ENCODE measurements around the gene CNOT6. TPM values are rescaled to one million over a fixed set of nuclear protein-coding genes. Genes with fewer than 3 reads are reported as not detected.

CNOT6 gene
- total and polyA plus RNA-seq, 4 donors: 1.4 to 25.0 (median 4.2) TPM

DNA sequence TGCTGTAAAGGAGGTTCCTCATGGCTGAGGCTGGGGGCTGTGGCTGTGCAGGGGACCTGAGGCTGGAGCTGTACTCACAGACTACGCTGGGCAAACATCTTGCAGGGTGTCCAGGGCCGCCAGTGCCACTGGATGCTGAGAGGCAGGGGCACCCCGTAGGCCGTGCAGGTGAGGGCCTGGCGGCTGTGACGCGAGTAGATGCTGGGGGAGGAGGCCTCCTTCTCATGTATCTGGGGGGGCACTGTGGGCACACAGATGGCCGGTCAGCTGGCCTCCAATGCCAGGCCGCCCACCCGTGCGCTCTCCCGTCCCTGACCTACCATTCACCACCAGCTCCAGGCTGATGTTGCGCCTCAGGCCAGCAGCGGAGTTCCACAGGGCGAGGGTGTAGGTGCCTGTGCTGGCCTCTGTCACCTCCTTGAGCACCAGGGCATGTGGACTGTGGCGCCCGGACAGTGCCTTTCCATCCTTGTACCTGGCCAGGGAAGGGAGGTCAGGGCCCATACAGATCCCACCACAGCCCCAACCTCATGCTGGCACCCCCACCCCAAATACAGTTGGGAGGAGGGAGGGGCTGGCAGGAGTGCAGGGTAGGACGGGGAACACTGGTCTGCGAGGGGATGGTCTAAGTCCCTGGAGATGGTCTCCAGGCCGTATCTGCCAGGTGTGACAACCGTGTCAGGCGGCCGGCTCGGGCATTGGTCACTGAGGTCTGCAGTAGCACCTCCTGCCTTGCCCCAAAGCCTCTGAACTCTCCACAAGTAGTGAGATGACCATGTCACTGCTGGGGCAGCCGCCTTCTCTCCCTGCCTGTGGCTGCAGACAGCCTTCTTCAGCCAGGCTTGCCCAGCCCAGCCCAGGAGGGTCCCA, 131.8 kb downstream of the CNOT6 start:
- no peak for DNase-seq (ENCODE audit: low spot score)
- H3K4me1 ChIP-seq (ENCODE audit: control insufficient read depth in 4 of 4, insufficient read depth in 4 of 4, low read length in 3 of 4): no peaks in the 10 kb centered on the region

DNA sequence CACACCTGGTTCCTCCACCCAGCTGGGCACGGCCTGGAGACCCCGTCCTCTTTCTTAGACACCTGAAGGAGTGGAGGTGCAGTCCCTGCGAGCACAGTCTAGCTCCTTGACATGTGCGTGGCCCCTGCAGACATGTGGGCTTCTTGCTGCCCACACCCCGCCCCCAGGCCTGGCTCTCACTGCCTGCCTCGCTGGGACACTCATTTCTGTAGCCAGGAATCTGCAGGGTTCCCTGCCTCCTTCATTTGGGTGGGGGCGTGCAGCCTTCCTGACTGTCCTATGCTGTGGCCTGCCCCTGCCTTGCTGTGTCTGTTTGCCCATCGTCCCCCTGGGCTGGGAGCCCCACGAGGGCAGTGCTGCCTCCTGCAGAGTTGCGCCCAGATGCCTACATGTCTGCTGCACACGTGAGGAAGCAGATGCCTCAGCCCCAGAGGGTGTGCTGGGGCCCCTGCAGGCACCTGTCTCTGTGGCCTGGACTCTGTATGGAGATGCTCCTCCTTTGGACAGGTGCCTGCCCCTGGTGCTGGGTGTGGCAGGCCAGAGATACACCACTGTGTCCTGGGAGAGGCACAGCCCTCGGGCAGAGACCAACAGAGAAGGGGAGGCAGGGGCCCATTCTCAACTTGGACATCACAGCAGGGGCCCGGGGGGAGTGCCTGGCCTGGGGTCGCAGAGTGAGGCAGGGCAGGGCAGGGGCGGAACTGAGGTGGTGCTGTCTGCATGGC, 132.6 kb downstream of the CNOT6 start:
- no peak for DNase-seq (ENCODE audit: low spot score)
- Histone ChIP-seq H3K36me3 (ENCODE audit: control insufficient read depth in 4 of 4, insufficient read depth in 3 of 4, low read depth in 1 of 4, low read length in 3 of 4) (no peaks in the 10 kb centered on the region), H3K4me1 (ENCODE audit: control insufficient read depth in 4 of 4, insufficient read depth in 4 of 4, low read length in 3 of 4) (no peaks in the 10 kb centered on the region), H3K27ac (ENCODE audit: low read depth in 1 of 2, low read length in 2 of 2) (no peak overlapping the region), H3K9me3 (ENCODE audit: control insufficient read depth in 4 of 4, low read length in 3 of 4) (no peaks in the 10 kb centered on the region), H3K27me3 (ENCODE audit: control insufficient read depth in 4 of 4, insufficient read depth in 4 of 4, low read length in 3 of 4) (no peaks in the 10 kb centered on the region), H3K4me3 (ENCODE audit: low read depth in 1 of 3, low read length in 3 of 3) (no peak overlapping the region), H3K9ac (ENCODE audit: low read depth in 1 of 2, low read length in 2 of 2) (no peak overlapping the region)
- WGBS: 76% methylated on average over 15 of the region's 15 CpGs
- TF ChIP-seq SP1 (IDR thresholded peaks at IDR 0.05): no peak
- no peak for TF ChIP-seq NR2F2 (IDR thresholded peaks at IDR 0.05)
- no peak for TF ChIP-seq TAF1 (conservative IDR thresholded peaks at IDR 0.05)
- TF ChIP-seq, protein P1, sequence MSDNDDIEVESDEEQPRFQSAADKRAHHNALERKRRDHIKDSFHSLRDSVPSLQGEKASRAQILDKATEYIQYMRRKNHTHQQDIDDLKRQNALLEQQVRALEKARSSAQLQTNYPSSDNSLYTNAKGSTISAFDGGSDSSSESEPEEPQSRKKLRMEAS (IDR thresholded peaks at IDR 0.05): no peak
- TF ChIP-seq, protein P2, sequence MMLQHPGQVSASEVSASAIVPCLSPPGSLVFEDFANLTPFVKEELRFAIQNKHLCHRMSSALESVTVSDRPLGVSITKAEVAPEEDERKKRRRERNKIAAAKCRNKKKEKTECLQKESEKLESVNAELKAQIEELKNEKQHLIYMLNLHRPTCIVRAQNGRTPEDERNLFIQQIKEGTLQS (IDR thresholded peaks at IDR 0.05): no peak
- TF ChIP-seq EGR1 (IDR thresholded peaks at IDR 0.05; ENCODE audit: low read depth in 2 of 2): no peak
- no peak for TF ChIP-seq FOXA1 (IDR thresholded peaks at IDR 0.05)
- TF ChIP-seq HNF4A (conservative IDR thresholded peaks at IDR 0.05): no peak
- TF ChIP-seq, protein P3, sequence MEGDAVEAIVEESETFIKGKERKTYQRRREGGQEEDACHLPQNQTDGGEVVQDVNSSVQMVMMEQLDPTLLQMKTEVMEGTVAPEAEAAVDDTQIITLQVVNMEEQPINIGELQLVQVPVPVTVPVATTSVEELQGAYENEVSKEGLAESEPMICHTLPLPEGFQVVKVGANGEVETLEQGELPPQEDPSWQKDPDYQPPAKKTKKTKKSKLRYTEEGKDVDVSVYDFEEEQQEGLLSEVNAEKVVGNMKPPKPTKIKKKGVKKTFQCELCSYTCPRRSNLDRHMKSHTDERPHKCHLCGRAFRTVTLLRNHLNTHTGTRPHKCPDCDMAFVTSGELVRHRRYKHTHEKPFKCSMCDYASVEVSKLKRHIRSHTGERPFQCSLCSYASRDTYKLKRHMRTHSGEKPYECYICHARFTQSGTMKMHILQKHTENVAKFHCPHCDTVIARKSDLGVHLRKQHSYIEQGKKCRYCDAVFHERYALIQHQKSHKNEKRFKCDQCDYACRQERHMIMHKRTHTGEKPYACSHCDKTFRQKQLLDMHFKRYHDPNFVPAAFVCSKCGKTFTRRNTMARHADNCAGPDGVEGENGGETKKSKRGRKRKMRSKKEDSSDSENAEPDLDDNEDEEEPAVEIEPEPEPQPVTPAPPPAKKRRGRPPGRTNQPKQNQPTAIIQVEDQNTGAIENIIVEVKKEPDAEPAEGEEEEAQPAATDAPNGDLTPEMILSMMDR (IDR thresholded peaks at IDR 0.05; ENCODE audit: low read depth, low read length, missing input control): no peak
- TF ChIP-seq RXRA (IDR thresholded peaks at IDR 0.05): no peak
- no peak for TF ChIP-seq HNF4G (IDR thresholded peaks at IDR 0.05)
- TF ChIP-seq, protein P4, sequence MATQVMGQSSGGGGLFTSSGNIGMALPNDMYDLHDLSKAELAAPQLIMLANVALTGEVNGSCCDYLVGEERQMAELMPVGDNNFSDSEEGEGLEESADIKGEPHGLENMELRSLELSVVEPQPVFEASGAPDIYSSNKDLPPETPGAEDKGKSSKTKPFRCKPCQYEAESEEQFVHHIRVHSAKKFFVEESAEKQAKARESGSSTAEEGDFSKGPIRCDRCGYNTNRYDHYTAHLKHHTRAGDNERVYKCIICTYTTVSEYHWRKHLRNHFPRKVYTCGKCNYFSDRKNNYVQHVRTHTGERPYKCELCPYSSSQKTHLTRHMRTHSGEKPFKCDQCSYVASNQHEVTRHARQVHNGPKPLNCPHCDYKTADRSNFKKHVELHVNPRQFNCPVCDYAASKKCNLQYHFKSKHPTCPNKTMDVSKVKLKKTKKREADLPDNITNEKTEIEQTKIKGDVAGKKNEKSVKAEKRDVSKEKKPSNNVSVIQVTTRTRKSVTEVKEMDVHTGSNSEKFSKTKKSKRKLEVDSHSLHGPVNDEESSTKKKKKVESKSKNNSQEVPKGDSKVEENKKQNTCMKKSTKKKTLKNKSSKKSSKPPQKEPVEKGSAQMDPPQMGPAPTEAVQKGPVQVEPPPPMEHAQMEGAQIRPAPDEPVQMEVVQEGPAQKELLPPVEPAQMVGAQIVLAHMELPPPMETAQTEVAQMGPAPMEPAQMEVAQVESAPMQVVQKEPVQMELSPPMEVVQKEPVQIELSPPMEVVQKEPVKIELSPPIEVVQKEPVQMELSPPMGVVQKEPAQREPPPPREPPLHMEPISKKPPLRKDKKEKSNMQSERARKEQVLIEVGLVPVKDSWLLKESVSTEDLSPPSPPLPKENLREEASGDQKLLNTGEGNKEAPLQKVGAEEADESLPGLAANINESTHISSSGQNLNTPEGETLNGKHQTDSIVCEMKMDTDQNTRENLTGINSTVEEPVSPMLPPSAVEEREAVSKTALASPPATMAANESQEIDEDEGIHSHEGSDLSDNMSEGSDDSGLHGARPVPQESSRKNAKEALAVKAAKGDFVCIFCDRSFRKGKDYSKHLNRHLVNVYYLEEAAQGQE (IDR thresholded peaks at IDR 0.05): no peak

More for the DNA sequence above, 131.8 kb downstream of the CNOT6 start:
- no peak overlapping the region for H3K9ac ChIP-seq (ENCODE audit: low read depth in 1 of 2, low read length in 2 of 2)
- WGBS: 84% methylated on average over 25 of the region's 25 CpGs
- no peak overlapping the region for H3K4me3 ChIP-seq (ENCODE audit: low read depth in 1 of 3, low read length in 3 of 3)
- no peak overlapping the region for H3K27ac ChIP-seq (ENCODE audit: low read depth in 1 of 2, low read length in 2 of 2)
- no peaks in the 10 kb centered on the region for H3K27me3 ChIP-seq (ENCODE audit: control insufficient read depth in 4 of 4, insufficient read depth in 4 of 4, low read length in 3 of 4)
- no peak for TF ChIP-seq RAD21 (IDR thresholded peaks at IDR 0.05)
- no peak for TF ChIP-seq YY1 (IDR thresholded peaks at IDR 0.05)
- no peak for TF ChIP-seq EGR1 (IDR thresholded peaks at IDR 0.05; ENCODE audit: low read depth in 2 of 2)
- TF ChIP-seq, protein P4 (IDR thresholded peaks at IDR 0.05): no peak
- no peak for TF ChIP-seq NR2F2 (IDR thresholded peaks at IDR 0.05)
- TF ChIP-seq GABPA (IDR thresholded peaks at IDR 0.05 in 1 of 2, conservative IDR thresholded peaks at IDR 0.05 in 1 of 2): no peak
- TF ChIP-seq HNF4G (IDR thresholded peaks at IDR 0.05): no peak
- TF ChIP-seq, protein P5, sequence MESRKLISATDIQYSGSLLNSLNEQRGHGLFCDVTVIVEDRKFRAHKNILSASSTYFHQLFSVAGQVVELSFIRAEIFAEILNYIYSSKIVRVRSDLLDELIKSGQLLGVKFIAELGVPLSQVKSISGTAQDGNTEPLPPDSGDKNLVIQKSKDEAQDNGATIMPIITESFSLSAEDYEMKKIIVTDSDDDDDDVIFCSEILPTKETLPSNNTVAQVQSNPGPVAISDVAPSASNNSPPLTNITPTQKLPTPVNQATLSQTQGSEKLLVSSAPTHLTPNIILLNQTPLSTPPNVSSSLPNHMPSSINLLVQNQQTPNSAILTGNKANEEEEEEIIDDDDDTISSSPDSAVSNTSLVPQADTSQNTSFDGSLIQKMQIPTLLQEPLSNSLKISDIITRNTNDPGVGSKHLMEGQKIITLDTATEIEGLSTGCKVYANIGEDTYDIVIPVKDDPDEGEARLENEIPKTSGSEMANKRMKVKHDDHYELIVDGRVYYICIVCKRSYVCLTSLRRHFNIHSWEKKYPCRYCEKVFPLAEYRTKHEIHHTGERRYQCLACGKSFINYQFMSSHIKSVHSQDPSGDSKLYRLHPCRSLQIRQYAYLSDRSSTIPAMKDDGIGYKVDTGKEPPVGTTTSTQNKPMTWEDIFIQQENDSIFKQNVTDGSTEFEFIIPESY (IDR thresholded peaks at IDR 0.05): no peak
- TF ChIP-seq TAF1 (conservative IDR thresholded peaks at IDR 0.05): no peak
- no peaks in the 10 kb centered on the region for H3K9me3 ChIP-seq (ENCODE audit: control insufficient read depth in 4 of 4, low read length in 3 of 4)
- H3K36me3 ChIP-seq (ENCODE audit: control insufficient read depth in 4 of 4, insufficient read depth in 3 of 4, low read depth in 1 of 4, low read length in 3 of 4): no peaks in the 10 kb centered on the region
